Left ventricle myocardium inferior (tissue), 1 donor: ENCODE results near the gene CEACAM19. TPM values are rescaled to one million over a fixed set of nuclear protein-coding genes. Genes with fewer than 3 reads are reported as not detected.
"Not testable (repeated sequence)": the region's sequence is repeated elsewhere in the genome, so short reads cannot be mapped to it uniquely, and the experiment has no call there.

Experiments
- DNase-seq: peaks from one replicate; pipeline ENCODE4 v3.0.0-alpha.2; 2020
- H3K27ac ChIP-seq: fragments of 200-600 bp; replicated peaks from 2 replicates; pipeline ENCODE4 v1.8.0; 2021
- H3K27me3 ChIP-seq: fragments of 200-600 bp; 2 replicates; pipeline ENCODE4 v1.8.0; 2021; ENCODE audit warnings: low read depth
- H3K36me3 ChIP-seq: fragments of 200-600 bp; 2 replicates; pipeline ENCODE4 v1.8.0; 2021
- H3K4me1 ChIP-seq: fragments of 200-600 bp; 2 replicates; pipeline ENCODE4 v1.8.0; 2021
- H3K4me3 ChIP-seq: fragments of 200-600 bp; 2 replicates; pipeline ENCODE4 v1.8.0; 2021; ENCODE audit warnings: mild to moderate bottlenecking, moderate library complexity
- H3K9me3 ChIP-seq: fragments of 200-600 bp; replicated peaks from 2 replicates; pipeline ENCODE4 v1.8.0; 2021
- intact Hi-C: fragments of 100-400 bp; cut with micrococcal nuclease; formaldehyde crosslinking; loops from one replicate; pipeline ENCODE4 v1.11.0; 2022
- total RNA-seq: library from RNA; stranded (reverse); fragmentation: NEBNext Ultra II Directional; extraction: Animal tissue kit (Norgen Biotek cat#: 25700); gene quantifications from one replicate; pipeline ENCODE4 v1.2.1, GENCODE V29; 2021
- TF ChIP-seq, protein P1 (sequence below): fragments of 200-600 bp; IDR thresholded peaks from 2 replicates; pipeline ENCODE4 v1.8.0; 2021; ENCODE audit warnings: antibody characterized with exemption, mild to moderate bottlenecking, borderline replicate concordance
- donor health status: DM: no; HTN: yes; CAD: no; lungs with severe emphysema.

CEACAM19 gene
- total RNA-seq, 1 donor from 2014 or later, result 2.2 TPM

DNA sequence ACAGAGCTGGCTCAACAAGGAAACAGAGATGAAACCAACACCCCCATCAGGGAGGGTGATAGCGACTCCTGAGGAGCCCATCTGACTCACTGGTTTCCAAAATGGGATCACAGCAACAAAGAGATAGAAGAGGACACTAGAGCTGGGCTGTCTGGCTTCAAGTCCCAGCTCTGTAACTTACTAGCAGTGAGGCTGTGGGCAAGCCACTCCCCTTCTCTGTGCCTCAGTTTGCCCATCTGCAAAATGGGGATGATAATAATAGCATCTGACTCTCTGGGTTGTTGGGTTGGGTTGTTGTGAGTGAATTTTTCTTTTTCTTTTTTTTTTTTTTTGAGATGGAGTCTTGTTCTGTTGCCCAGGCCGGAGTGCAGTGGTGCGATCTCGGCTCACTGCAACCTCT lies 43.7 kb upstream of the CEACAM19 start:
- TF ChIP-seq, protein P1, sequence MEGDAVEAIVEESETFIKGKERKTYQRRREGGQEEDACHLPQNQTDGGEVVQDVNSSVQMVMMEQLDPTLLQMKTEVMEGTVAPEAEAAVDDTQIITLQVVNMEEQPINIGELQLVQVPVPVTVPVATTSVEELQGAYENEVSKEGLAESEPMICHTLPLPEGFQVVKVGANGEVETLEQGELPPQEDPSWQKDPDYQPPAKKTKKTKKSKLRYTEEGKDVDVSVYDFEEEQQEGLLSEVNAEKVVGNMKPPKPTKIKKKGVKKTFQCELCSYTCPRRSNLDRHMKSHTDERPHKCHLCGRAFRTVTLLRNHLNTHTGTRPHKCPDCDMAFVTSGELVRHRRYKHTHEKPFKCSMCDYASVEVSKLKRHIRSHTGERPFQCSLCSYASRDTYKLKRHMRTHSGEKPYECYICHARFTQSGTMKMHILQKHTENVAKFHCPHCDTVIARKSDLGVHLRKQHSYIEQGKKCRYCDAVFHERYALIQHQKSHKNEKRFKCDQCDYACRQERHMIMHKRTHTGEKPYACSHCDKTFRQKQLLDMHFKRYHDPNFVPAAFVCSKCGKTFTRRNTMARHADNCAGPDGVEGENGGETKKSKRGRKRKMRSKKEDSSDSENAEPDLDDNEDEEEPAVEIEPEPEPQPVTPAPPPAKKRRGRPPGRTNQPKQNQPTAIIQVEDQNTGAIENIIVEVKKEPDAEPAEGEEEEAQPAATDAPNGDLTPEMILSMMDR, result no peak
- no peak overlapping the region for H3K27ac ChIP-seq
- intact Hi-C loops, result no loop called here
- no peaks in the 10 kb centered on the region for H3K27me3 ChIP-seq
- DNase-seq, result no peak
- no peaks in the 10 kb centered on the region for H3K9me3 ChIP-seq
- no peaks in the 10 kb centered on the region for H3K36me3 ChIP-seq
- H3K4me3 ChIP-seq, result no peak overlapping the region
- peaks cover 9% of the 10 kb centered on the region for H3K4me1 ChIP-seq

GRCh38 chr19:44628793-44629192 lies 42.5 kb upstream of the CEACAM19 start:
- TF ChIP-seq, protein P1, result no peak
- Histone ChIP-seq H3K9me3 (no peaks in the 10 kb centered on the region), H3K27me3 (no peaks in the 10 kb centered on the region), H3K4me3 (no peak overlapping the region), H3K27ac (no peak overlapping the region), H3K4me1 (peaks cover 18% of the 10 kb centered on the region), H3K36me3 (no peaks in the 10 kb centered on the region)
- DNase-seq, result no peak
- intact Hi-C loops, result no loop called here

- H3K27me3 ChIP-seq, intact Hi-C loops, H3K9me3 ChIP-seq, H3K36me3 ChIP-seq, H3K4me3 ChIP-seq, H3K27ac ChIP-seq, DNase-seq: not testable (repeated sequence)
- peaks cover 28% of the 10 kb centered on the region for H3K4me1 ChIP-seq
Measured at GRCh38 chr19:44631611-44632010, 39.7 kb upstream of the CEACAM19 start.

- DNase-seq, H3K36me3 ChIP-seq, intact Hi-C loops, H3K27me3 ChIP-seq, H3K9me3 ChIP-seq: not testable (repeated sequence)
- H3K27ac ChIP-seq, result peak overlapping the region; percentile 70
- H3K4me1 ChIP-seq, result peaks cover 29% of the 10 kb centered on the region
- H3K4me3 ChIP-seq, result peak overlapping the region; percentile 45
Measured at GRCh38 chr19:44634058-44634457, 37.2 kb upstream of the CEACAM19 start.

DNA sequence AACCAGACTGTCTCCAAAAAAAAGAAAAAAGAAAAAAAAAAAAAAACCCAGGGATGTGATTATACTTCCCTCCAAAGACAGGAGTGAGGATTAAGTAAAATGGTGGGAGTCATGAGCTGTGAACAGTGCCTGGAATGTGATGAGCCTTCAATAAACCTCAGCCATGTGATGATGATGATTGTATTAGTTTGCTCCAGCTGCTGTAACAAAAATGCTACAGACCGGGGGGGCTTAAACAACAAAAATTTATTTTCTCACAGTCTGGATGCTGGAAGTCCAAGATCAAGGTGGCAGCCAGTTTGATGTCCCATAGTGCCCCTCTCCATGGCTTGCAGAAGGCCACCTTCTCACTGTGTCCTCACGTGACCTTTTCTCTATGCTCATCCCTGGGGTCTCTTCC lies 36.5 kb upstream of the CEACAM19 start:
- Histone ChIP-seq H3K4me1 (peaks cover 33% of the 10 kb centered on the region), H3K4me3 (no peak overlapping the region), H3K27ac (peak overlapping the region; percentile 70), H3K36me3 (no peaks in the 10 kb centered on the region), H3K9me3 (peaks cover 5% of the 10 kb centered on the region), H3K27me3 (no peaks in the 10 kb centered on the region)
- TF ChIP-seq, protein P1, result no peak
- DNase-seq, result no peak
- intact Hi-C loops, result no loop called here

GRCh38 chr19:44635581-44636438 lies 35.5 kb upstream of the CEACAM19 start:
- no peak overlapping the region for H3K27ac ChIP-seq
- peaks cover 5% of the 10 kb centered on the region for H3K9me3 ChIP-seq
- H3K4me3 ChIP-seq, result no peak overlapping the region
- intact Hi-C loops, result no loop called here
- TF ChIP-seq, protein P1, result no peak
- no peaks in the 10 kb centered on the region for H3K36me3 ChIP-seq
- H3K4me1 ChIP-seq, result peaks cover 44% of the 10 kb centered on the region
- H3K27me3 ChIP-seq, result no peaks in the 10 kb centered on the region
- no peak for DNase-seq
